Esophagus squamous epithelium (tissue), 5 donors: ENCODE measurements around the gene TOP2B. TPM values are rescaled to one million over a fixed set of nuclear protein-coding genes. Genes with fewer than 3 reads are reported as not detected.

Experiments
- DNase-seq: peaks from one replicate; lab custom pipeline; 2025; lab: John Stamatoyannopoulos, UW
- H3K27ac ChIP-seq, 4 donors: fragments of 200-600 bp; sonication (generic); one replicate each; pipeline ENCODE4 v1.5.1; 2016 to 2019; ENCODE audit warnings: mild to moderate bottlenecking in 1 of 4
- H3K27me3 ChIP-seq, 4 donors: fragments of 200-600 bp; sonication (generic); 1 replicate in 3 of 4; 2 replicates in 1 of 4; pipeline versions ENCODE4 v1.5.1 to v1.6.0; 2017 to 2021; ENCODE audit warnings: antibody characterized with exemption in 1 of 4
- H3K36me3 ChIP-seq, 3 donors: fragments of 200-600 bp; sonication (generic); one replicate each; pipeline ENCODE4 v1.5.1; 2016 to 2019
- H3K4me1 ChIP-seq, 3 donors: fragments of 200-600 bp; sonication (generic); one replicate each; pipeline ENCODE4 v1.5.1; 2017 to 2019
- H3K4me3 ChIP-seq, 4 donors: fragments of 200-600 bp; sonication (generic); 1 replicate in 3 of 4; 2 replicates in 1 of 4; pipeline ENCODE4 v1.5.1; 2016 to 2019; ENCODE audit warnings: mild to moderate bottlenecking in 2 of 4, moderate library complexity in 1 of 4
- H3K9me3 ChIP-seq, 3 donors: fragments of 200-600 bp; sonication (generic); one replicate each; pipeline ENCODE4 v1.5.1; 2016 to 2019
- POLR2A ChIP-seq, 4 donors: fragments of 450-650 bp; IDR thresholded peaks; one replicate each; pipeline ENCODE4 v1.6.1; 2017; ENCODE audit warnings: antibody characterized with exemption in 4 of 4, mild to moderate bottlenecking in 4 of 4, moderate library complexity in 3 of 4
- WGBS, 2 donors: methylation state at CpG; one replicate each; pipeline ENCODE4 v1.1.5; 2018; 5-methylcytosine and 5-hydroxymethylcytosine counted together
- intact Hi-C: fragments of 100-400 bp; cut with DNase I; formaldehyde crosslinking; loops from one replicate; pipeline ENCODE4 v1.15.0; 2022
- total RNA-seq, 4 donors: library from RNA; depleted of rRNA; stranded (reverse); fragments of >200 nt; gene quantifications; one replicate each; pipeline ENCODE4 v1.1.0, GENCODE V29; 2016
- TF ChIP-seq, protein P1 (sequence below), 6 experiments: fragments of 450-650 bp in 4 of 6; fragments of 200-600 bp in 2 of 6; sonication (generic) in 2 of 6; IDR thresholded peaks; one replicate each; pipeline ENCODE4 v1.5.1; 2016 to 2019; ENCODE audit warnings: antibody characterized with exemption in 6 of 6, mild to moderate bottlenecking in 4 of 6, moderate library complexity in 4 of 6
- donor health status: DM: yes; HTN: yes; CAD: no.

The TOP2B gene
- total RNA-seq, 4 donors from 2014 or later: 47.6 to 89.8 (median 67.4) TPM

DNA sequence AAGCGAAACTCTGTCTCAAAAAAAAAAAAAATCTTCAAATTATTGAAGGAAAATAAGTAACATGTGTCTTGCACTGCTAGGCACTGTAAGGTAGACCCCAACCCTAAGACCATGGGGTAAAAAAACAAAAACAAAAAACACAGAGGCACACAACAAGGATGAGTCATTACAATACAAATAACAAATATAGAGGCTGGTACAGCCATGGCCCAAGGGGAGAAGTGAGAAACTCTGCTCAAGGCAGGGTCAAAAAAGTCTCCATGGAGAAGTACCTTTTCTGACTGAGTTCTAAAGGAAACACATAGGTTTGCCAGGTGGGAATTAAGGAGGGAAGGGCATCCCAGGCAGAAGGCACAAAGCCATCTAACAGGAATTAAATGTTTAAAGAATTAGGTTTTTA, 54.5 kb downstream of the TOP2B start:
- peaks cover 0 to 100% (median 33%) of the 10 kb centered on the region in 3 donors for H3K36me3 ChIP-seq
- intact Hi-C loops: no loop called here
- no peak for DNase-seq

DNA sequence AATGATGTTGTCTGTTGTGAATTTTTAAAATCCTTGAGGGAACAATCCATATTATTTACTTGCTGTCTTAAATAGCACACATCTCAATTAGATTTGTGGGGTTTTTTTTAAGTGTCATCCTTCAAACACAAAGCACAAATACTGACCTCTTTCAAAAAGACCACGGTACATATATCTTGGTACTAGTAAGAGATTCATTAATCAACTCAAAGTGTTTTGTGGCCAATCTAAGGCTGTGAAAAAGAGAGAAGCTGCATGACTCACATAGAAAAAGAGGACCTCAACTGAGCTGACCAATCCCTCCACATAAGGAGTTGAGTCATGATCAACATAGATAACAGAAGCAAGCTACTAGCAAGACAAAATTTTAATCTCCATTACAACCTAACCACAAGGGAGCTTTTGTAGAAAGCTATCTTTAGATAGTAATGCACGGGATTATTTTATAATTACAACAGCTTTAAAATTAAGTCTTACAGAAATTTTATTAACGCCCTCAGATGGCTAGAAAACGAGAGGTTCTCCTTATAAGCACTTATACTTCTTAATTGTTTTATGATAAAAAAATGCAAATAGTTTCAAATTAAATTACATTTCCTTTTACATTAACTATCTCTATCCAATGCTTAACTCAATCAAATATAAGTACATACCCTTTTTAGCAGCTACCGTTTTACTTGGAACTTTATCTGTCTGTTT, 60.5 kb downstream of the TOP2B start:
- H3K27ac ChIP-seq: no peak overlapping the region
- H3K4me3 ChIP-seq: no peak overlapping the region
- peaks cover 0 to 8% (median 0%) of the 10 kb centered on the region in 3 donors for H3K4me1 ChIP-seq
- H3K36me3 ChIP-seq: peaks cover 0 to 100% (median 17%) of the 10 kb centered on the region in 3 donors
- intact Hi-C loops: no loop called here
- 75 to 91% methylated on average over 5 of the region's 5 CpGs for WGBS, 2 donors
- TF ChIP-seq, protein P1, sequence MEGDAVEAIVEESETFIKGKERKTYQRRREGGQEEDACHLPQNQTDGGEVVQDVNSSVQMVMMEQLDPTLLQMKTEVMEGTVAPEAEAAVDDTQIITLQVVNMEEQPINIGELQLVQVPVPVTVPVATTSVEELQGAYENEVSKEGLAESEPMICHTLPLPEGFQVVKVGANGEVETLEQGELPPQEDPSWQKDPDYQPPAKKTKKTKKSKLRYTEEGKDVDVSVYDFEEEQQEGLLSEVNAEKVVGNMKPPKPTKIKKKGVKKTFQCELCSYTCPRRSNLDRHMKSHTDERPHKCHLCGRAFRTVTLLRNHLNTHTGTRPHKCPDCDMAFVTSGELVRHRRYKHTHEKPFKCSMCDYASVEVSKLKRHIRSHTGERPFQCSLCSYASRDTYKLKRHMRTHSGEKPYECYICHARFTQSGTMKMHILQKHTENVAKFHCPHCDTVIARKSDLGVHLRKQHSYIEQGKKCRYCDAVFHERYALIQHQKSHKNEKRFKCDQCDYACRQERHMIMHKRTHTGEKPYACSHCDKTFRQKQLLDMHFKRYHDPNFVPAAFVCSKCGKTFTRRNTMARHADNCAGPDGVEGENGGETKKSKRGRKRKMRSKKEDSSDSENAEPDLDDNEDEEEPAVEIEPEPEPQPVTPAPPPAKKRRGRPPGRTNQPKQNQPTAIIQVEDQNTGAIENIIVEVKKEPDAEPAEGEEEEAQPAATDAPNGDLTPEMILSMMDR (IDR thresholded peaks at IDR 0.05): no peak
- no peak for TF ChIP-seq POLR2A (IDR thresholded peaks at IDR 0.05)
- DNase-seq: no peak
- no peaks in the 10 kb centered on the region for H3K27me3 ChIP-seq
- no peaks in the 10 kb centered on the region for H3K9me3 ChIP-seq

More for the DNA sequence above, 54.5 kb downstream of the TOP2B start:
- no peaks in the 10 kb centered on the region for H3K9me3 ChIP-seq
- 90 to 100% methylated on average over 1 of the region's 1 CpG for WGBS, 2 donors
- no peaks in the 10 kb centered on the region for H3K4me1 ChIP-seq
- no peaks in the 10 kb centered on the region for H3K27me3 ChIP-seq
- no peak overlapping the region for H3K27ac ChIP-seq
- no peak overlapping the region for H3K4me3 ChIP-seq
- TF ChIP-seq, protein P1 (IDR thresholded peaks at IDR 0.05): no peak
- no peak for TF ChIP-seq POLR2A (IDR thresholded peaks at IDR 0.05)

DNA sequence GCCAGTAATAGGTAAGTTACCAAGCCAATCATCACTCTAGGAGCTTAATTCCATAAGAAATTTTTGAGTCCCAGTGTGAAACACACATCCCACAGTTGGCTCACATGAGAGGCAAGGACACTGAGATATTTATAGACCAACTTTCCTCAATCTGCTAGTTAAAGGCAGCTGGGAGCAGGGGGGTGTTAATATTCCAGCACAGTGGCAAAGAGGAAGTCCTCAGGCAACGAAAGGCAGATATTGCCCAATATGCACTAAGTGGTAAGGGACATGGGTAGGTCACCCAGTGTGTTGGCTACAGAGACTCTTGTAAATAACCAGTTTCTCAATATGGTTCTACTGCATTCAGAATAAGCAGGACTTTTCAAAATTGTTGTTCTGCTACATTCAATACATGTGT, 61.0 kb downstream of the TOP2B start:
- TF ChIP-seq, protein P1 (IDR thresholded peaks at IDR 0.05): no peak
- no peak for TF ChIP-seq POLR2A (IDR thresholded peaks at IDR 0.05)
- 60 to 65% methylated on average over 1 of the region's 1 CpG for WGBS, 2 donors
- peaks cover 0 to 100% (median 15%) of the 10 kb centered on the region in 3 donors for H3K36me3 ChIP-seq

DNA sequence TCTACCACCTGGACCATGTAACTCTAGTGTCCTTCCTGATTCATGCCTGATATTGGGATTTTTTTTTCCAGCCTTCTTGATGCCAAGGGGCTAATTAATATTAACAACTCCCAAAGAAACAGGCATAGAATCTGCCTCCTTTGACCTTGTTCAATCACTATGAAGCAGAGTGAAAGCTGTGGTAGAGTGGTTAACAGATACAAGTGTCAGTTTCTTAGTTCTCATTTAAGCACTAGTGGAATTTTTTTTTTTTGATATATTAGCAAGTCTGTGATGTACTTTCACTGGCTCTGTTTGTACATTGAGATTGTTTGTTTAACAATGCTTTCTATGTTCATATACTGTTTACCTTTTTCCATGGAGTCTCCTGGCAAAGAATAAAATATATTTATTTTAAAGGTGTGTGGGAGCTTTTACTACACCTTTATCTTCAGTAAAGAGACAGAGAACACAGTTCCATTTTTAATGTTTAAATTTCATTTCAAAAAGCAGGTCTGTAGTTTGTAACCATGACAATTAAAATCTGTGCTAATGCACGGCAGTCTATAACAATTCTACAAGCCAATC, 67.1 kb downstream of the TOP2B start:
- Histone ChIP-seq H3K4me1 (peaks cover 0 to 19% (median 12%) of the 10 kb centered on the region in 3 donors), H3K9me3 (no peaks in the 10 kb centered on the region), H3K27ac (no peak overlapping the region), H3K27me3 (no peaks in the 10 kb centered on the region), H3K4me3 (no peak overlapping the region), H3K36me3 (peaks cover 0 to 77% (median 0%) of the 10 kb centered on the region in 3 donors)
- WGBS, 2 donors: 68 to 83% methylated on average over 1 of the region's 1 CpG
- intact Hi-C loops: loop anchor here (10.0 kb wide), 2 partner anchors 583 to 823 kb away; no protein-coding TSS in a partner anchor
- DNase-seq: no peak
- TF ChIP-seq, protein P1 (IDR thresholded peaks at IDR 0.05): no peak
- no peak for TF ChIP-seq POLR2A (IDR thresholded peaks at IDR 0.05)

More for the DNA sequence above, 61.0 kb downstream of the TOP2B start:
- H3K4me3 ChIP-seq: no peak overlapping the region
- no peaks in the 10 kb centered on the region for H3K9me3 ChIP-seq
- intact Hi-C loops: no loop called here
- no peak for DNase-seq
- peaks cover 0 to 8% (median 0%) of the 10 kb centered on the region in 3 donors for H3K4me1 ChIP-seq
- H3K27ac ChIP-seq: no peak overlapping the region
- no peaks in the 10 kb centered on the region for H3K27me3 ChIP-seq

DNA sequence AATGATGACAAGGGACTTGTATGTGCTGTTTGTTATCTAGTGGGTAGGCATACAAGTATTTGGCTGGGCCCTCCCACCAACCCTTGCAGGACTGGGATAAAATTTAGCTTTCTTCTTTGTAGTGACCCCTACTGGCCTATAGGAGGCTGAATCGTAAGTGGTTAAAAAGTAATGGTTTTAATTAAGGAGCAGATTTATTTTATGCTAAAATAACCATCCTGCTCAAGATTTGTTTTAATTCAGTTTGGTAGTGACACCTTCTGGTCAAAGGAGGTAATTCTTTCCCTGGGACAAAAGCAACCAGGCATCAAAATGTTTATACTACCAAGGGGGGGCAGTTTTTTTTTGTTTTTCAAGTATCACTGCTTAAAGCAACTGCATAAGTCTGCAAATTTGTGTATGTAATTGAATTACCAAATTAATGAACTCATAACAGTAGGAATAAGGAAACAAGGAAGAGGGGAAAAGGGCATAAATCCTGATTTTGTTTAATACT, 70.7 kb downstream of the TOP2B start:
- H3K36me3 ChIP-seq: peaks cover 0 to 41% (median 0%) of the 10 kb centered on the region in 3 donors
- no peaks in the 10 kb centered on the region for H3K27me3 ChIP-seq
- peak overlapping the region in 1 of 4 donors; percentile 50 for H3K27ac ChIP-seq
- WGBS, 2 donors: 0% methylated on average over 1 of the region's 1 CpG
- no peak for DNase-seq
- no peak for TF ChIP-seq POLR2A (IDR thresholded peaks at IDR 0.05)
- TF ChIP-seq, protein P1 (IDR thresholded peaks at IDR 0.05): peak; percentile 54 to 93 (median 81)
- intact Hi-C loops: loop anchor here (10.0 kb wide), 2 partner anchors 579 to 819 kb away; no protein-coding TSS in a partner anchor
- H3K4me3 ChIP-seq: no peak overlapping the region
- H3K9me3 ChIP-seq: no peaks in the 10 kb centered on the region
- H3K4me1 ChIP-seq: peaks cover 0 to 36% (median 18%) of the 10 kb centered on the region in 3 donors
